Aorta (tissue), 5 donors: ENCODE results near the gene CLBA1. TPM values are rescaled to one million over a fixed set of nuclear protein-coding genes. Genes with fewer than 3 reads are reported as not detected.

ENCODE experiments used
- ATAC-seq: fragments of 200-7000 bp; cut with Tn5 transposase; one replicate; pipeline ENCODE4 v1.9.1; 2022; ENCODE audit warnings: moderate library complexity; ENCODE audit not compliant: low FRiP score
- DNase-seq, 2 donors: peaks; one replicate each; pipeline ENCODE4 v3.0.0-alpha.2; 2020
- H3K27ac ChIP-seq, 2 donors: one replicate each; pipeline ENCODE4 v1.5.1; 2013; ENCODE audit warnings: low read length in 2 of 2, mild to moderate bottlenecking in 2 of 2, moderate library complexity in 2 of 2, control low read depth in 1 of 2, inconsistent platforms in 1 of 2, low read depth in 1 of 2
- H3K27me3 ChIP-seq, 2 donors: one replicate each; pipeline ENCODE4 v1.6.1; 2013; ENCODE audit warnings: control low read depth in 1 of 2, low read length in 1 of 2, mild to moderate bottlenecking in 1 of 2, moderate library complexity in 1 of 2; ENCODE audit not compliant: insufficient read depth in 2 of 2, control insufficient read depth in 1 of 2
- H3K36me3 ChIP-seq, 2 donors: one replicate each; pipeline ENCODE4 v1.6.1; 2013; ENCODE audit warnings: control low read depth in 1 of 2, low read length in 1 of 2, mild to moderate bottlenecking in 1 of 2; ENCODE audit not compliant: insufficient read depth in 2 of 2, control insufficient read depth in 1 of 2
- H3K4me1 ChIP-seq, 2 donors: one replicate each; pipeline ENCODE4 v1.6.1; 2013; ENCODE audit warnings: low read length in 2 of 2, control low read depth in 1 of 2, mild to moderate bottlenecking in 1 of 2, moderate library complexity in 1 of 2; ENCODE audit not compliant: insufficient read depth in 2 of 2, control insufficient read depth in 1 of 2
- H3K4me3 ChIP-seq, 2 donors: one replicate each; pipeline ENCODE4 v1.5.1; 2013; ENCODE audit warnings: low read length in 2 of 2, control low read depth in 1 of 2, mild to moderate bottlenecking in 1 of 2
- H3K9me3 ChIP-seq: one replicate; pipeline ENCODE4 v1.6.1; 2013; ENCODE audit warnings: mild to moderate bottlenecking, low read length; ENCODE audit not compliant: control insufficient read depth
- WGBS, 2 donors: extraction: QIAGEN DNeasy Blood & Tissue Kit; methylation state at CpG; one replicate each; pipeline ENCODE4 v1.1.7; 2013; 5-methylcytosine and 5-hydroxymethylcytosine counted together
- intact Hi-C, 2 donors: fragments of 100-400 bp; cut with DNase I; formaldehyde crosslinking; loops; one replicate each; pipeline versions ENCODE4 v1.14.2 to v1.15.0; 2022
- polyA plus RNA-seq, 2 donors: library from polyadenylated mRNA; stranded (reverse); fragments of 200-250 nt; gene quantifications; one replicate each; pipeline ENCODE4 v1.2.3, GENCODE V29; 2013
- total RNA-seq, 2 donors: library from RNA; stranded (reverse); fragmentation: NEBNext Ultra II Directional; extraction: Animal tissue kit (Norgen Biotek cat#: 25700); gene quantifications; one replicate each; pipeline ENCODE4 v1.2.1, GENCODE V29; 2021
- donor health status: healthy with polysubstance abuse.
- donor health status: Bipolar disorder and iron deficiency.
- donor health status: DM: no; HTN: no; CAD: no.
- donor health status: DM: no; HTN: no; CAD: no.
- donor health status: DM: yes; HTN: yes; CAD: no.

The CLBA1 gene
- total and polyA plus RNA-seq, 4 donors = 1.8 to 10.2 (median 3.9) TPM

GRCh38 chr14:104976198-104977007 lies 9.2 kb upstream of the CLBA1 start:
- no peaks in the 10 kb centered on the region for H3K9me3 ChIP-seq
- H3K27ac ChIP-seq = no peak overlapping the region
- peak; percentile 91 to 94 for DNase-seq
- intact Hi-C loops = loop anchor here (1.0 to 2.0 kb wide), 3 partner anchors 44 to 69 kb away; partner anchors contain the start of gene CDCA4 (in 1 of the 2)
- WGBS, 2 donors = 51 to 54% methylated on average over 20 to 21 of the region's 21 CpGs
- no peak for ATAC-seq
- H3K27me3 ChIP-seq = no peaks in the 10 kb centered on the region
- no peak overlapping the region for H3K4me3 ChIP-seq
- no peaks in the 10 kb centered on the region for H3K36me3 ChIP-seq
- no peaks in the 10 kb centered on the region for H3K4me1 ChIP-seq

GRCh38 chr14:104977008-104977680 lies 8.4 kb upstream of the CLBA1 start:
- Histone ChIP-seq H3K27ac (no peak overlapping the region), H3K27me3 (no peaks in the 10 kb centered on the region), H3K9me3 (no peaks in the 10 kb centered on the region), H3K4me1 (no peaks in the 10 kb centered on the region), H3K36me3 (no peaks in the 10 kb centered on the region), H3K4me3 (no peak overlapping the region)
- intact Hi-C loops = loop anchor here (2.0 kb wide), 2 partner anchors 44 to 68 kb away; partner anchors contain the start of gene CDCA4 (in 1 of the 2)
- DNase-seq (peak; percentile 53 to 64), ATAC-seq (no peak)
- WGBS, 2 donors = 80 to 85% methylated on average over 11 of the region's 11 CpGs

GRCh38 chr14:104977681-104978653 lies 7.6 kb upstream of the CLBA1 start, which contains the start of gene AHNAK2:
Gene AHNAK2 (minus strand): TSS chr14:104978374. CDS start chr14:104978237, 137 bp downstream.
- 7 to 15% methylated on average over 32 to 111 of the region's 111 CpGs for WGBS, 2 donors
- DNase-seq = peak; percentile 89 to 94

GRCh38 chr14:104978746-104979691 lies 6.6 kb upstream of the CLBA1 start:
- ATAC-seq (no peak), DNase-seq (peak; percentile 46 to 74)
- Histone ChIP-seq H3K27ac (no peak overlapping the region), H3K36me3 (no peaks in the 10 kb centered on the region), H3K4me1 (no peaks in the 10 kb centered on the region), H3K4me3 (no peak overlapping the region), H3K9me3 (no peaks in the 10 kb centered on the region), H3K27me3 (no peaks in the 10 kb centered on the region)
- intact Hi-C loops = no loop called here
- WGBS, 2 donors = 68% methylated on average over 32 of the region's 32 CpGs

More at GRCh38 chr14:104977681-104978653, 7.6 kb upstream of the CLBA1 start, which contains the start of gene AHNAK2:
- no peaks in the 10 kb centered on the region for H3K9me3 ChIP-seq
- peak within 1 kb of the TSS; percentile 24 to 35 for H3K4me3 ChIP-seq
- H3K27ac ChIP-seq = no peak within 1 kb of the TSS
- H3K4me1 ChIP-seq = no peaks in the 10 kb centered on the region
- ATAC-seq = peak; percentile 54
- H3K36me3 ChIP-seq = no peaks in the 10 kb centered on the region
- intact Hi-C loops = loop anchor here (2.0 kb wide), 2 partner anchors 43 to 67 kb away; partner anchors contain the start of gene CDCA4 (in 1 of the 2)
- H3K27me3 ChIP-seq = no peaks in the 10 kb centered on the region

- no peak overlapping the region for H3K27ac ChIP-seq
- DNase-seq (peak; percentile 77 to 81), ATAC-seq (no peak)
- 58 to 60% methylated on average over 19 of the region's 19 CpGs for WGBS, 2 donors
- no peaks in the 10 kb centered on the region for H3K36me3 ChIP-seq
- no peaks in the 10 kb centered on the region for H3K27me3 ChIP-seq
- no peak overlapping the region for H3K4me3 ChIP-seq
- intact Hi-C loops = no loop called here
- no peaks in the 10 kb centered on the region for H3K9me3 ChIP-seq
- H3K4me1 ChIP-seq = no peaks in the 10 kb centered on the region
Measured at GRCh38 chr14:104979758-104980610, 5.6 kb upstream of the CLBA1 start.

- peak; percentile 39 to 69 for DNase-seq
- Histone ChIP-seq H3K27me3 (no peaks in the 10 kb centered on the region), H3K27ac (no peak overlapping the region), H3K4me3 (no peak overlapping the region), H3K36me3 (no peaks in the 10 kb centered on the region), H3K4me1 (no peaks in the 10 kb centered on the region), H3K9me3 (no peaks in the 10 kb centered on the region)
- no peak for ATAC-seq
- WGBS, 2 donors = 94 to 98% methylated on average over 22 of the region's 22 CpGs
- intact Hi-C loops = no loop called here
Measured at GRCh38 chr14:104980611-104981531, 4.7 kb upstream of the CLBA1 start.
